Tibial artery (tissue), 4 donors: Measurements from ENCODE around the gene DNAH3.
"Not testable (repeated sequence)": the region's sequence is repeated elsewhere in the genome, so short reads cannot be mapped to it uniquely, and the experiment has no call there.

Source experiments
- DNase-seq, 2 donors: peaks; one replicate each; pipeline ENCODE4 v3.0.0-alpha.2; 2019
- H3K27ac ChIP-seq, 2 donors: fragments of 200-600 bp; sonication (generic) in 1 of 2; 1 replicate in 1 of 2; 2 replicates in 1 of 2; pipeline ENCODE4 v1.5.1; 2018 to 2019; ENCODE audit warnings: mild to moderate bottlenecking in 1 of 2
- H3K27me3 ChIP-seq, 2 donors: fragments of 200-600 bp; sonication (generic) in 1 of 2; one replicate each; pipeline versions ENCODE4 v1.5.1 to v1.6.0; 2016 to 2019
- H3K36me3 ChIP-seq, 3 donors: fragments of 200-600 bp; sonication (generic) in 2 of 3; one replicate each; pipeline ENCODE4 v1.5.1; 2016 to 2019; ENCODE audit warnings: mild to moderate bottlenecking in 2 of 3
- H3K4me1 ChIP-seq, 4 donors: fragments of 200-600 bp; sonication (generic) in 2 of 4; 1 replicate in 3 of 4; 2 replicates in 1 of 4; pipeline ENCODE4 v1.5.1; 2016 to 2019
- H3K4me3 ChIP-seq, 2 donors: fragments of 200-600 bp; sonication (generic) in 1 of 2; 1 replicate in 1 of 2; 2 replicates in 1 of 2; pipeline ENCODE4 v1.5.1; 2018 to 2019; ENCODE audit warnings: mild to moderate bottlenecking in 2 of 2
- H3K9me3 ChIP-seq, 3 donors: fragments of 200-600 bp; sonication (generic) in 1 of 3; one replicate each; pipeline ENCODE4 v1.5.1; 2016 to 2019
- CTCF ChIP-seq, 2 experiments: fragments of 200-600 bp in 1 of 2; fragments of 450-650 bp in 1 of 2; IDR thresholded peaks; one replicate each; pipeline ENCODE4 v1.5.1; 2017 to 2019; ENCODE audit warnings: antibody characterized with exemption in 2 of 2, mild to moderate bottlenecking in 1 of 2, moderate library complexity in 1 of 2
- intact Hi-C: fragments of 100-400 bp; cut with DNase I; formaldehyde crosslinking; loops from one replicate; pipeline ENCODE4 v1.15.0; 2023; ENCODE audit warnings: low total_unique reads

Gene DNAH3

DNA sequence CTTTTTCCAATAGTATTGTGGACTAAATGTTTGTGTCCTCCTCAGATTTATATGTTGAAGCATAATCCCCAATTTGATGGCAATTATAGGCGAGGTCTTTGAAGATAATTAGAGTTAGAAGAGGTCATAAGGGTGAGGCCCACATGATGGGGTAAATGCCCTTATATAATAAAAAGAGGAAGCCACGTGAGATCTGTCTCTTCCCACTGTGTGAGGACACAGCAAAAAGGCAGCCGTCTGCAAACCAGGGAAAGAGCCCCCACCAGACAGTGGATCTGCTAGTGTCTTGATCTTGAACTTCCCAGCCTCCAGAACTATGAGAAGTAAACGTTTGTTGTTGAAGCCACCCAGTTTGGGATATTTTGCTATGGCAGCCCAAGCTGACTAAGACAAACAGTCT lies 174.1 kb downstream of the DNAH3 start:
- H3K9me3 ChIP-seq = no peaks in the 10 kb centered on the region
- TF ChIP-seq CTCF (IDR thresholded peaks at IDR 0.05) = no peak
- no peak for DNase-seq
- no peak overlapping the region for H3K4me3 ChIP-seq
- intact Hi-C loops = no loop called here
- no peak overlapping the region for H3K27ac ChIP-seq
- H3K27me3 ChIP-seq = no peaks in the 10 kb centered on the region
- no peaks in the 10 kb centered on the region for H3K36me3 ChIP-seq
- H3K4me1 ChIP-seq = no peaks in the 10 kb centered on the region

DNA sequence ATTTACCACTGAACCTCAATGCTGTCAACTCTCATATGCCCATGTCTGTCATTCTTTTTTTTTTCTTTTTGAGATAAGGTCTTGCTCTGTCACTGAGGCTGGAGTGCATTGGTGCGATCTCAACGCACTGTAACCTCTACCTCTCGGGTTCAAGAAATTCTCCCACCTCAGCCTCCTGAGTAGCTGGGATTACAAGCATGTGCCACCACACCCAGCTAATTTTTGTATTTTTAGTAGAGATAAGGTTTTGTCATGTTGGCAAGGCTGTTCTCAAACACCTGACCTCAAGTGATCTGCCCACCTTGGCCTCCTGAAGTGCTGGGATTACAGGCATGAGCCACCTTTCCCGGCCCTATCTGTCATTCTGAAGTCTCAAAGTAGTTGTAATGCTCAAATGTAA lies 177.4 kb downstream of the DNAH3 start:
- H3K36me3 ChIP-seq, H3K27ac ChIP-seq, H3K27me3 ChIP-seq, H3K9me3 ChIP-seq, H3K4me3 ChIP-seq, DNase-seq, intact Hi-C loops, H3K4me1 ChIP-seq: not testable (repeated sequence)

- Histone ChIP-seq H3K4me3 (no peak overlapping the region), H3K27me3 (no peaks in the 10 kb centered on the region), H3K4me1 (no peaks in the 10 kb centered on the region), H3K27ac (no peak overlapping the region), H3K36me3 (no peaks in the 10 kb centered on the region), H3K9me3 (no peaks in the 10 kb centered on the region)
- no peak for TF ChIP-seq CTCF (IDR thresholded peaks at IDR 0.05)
- DNase-seq = no peak
- intact Hi-C loops = no loop called here
Observed at GRCh38 chr16:20971401-20971800, 179.2 kb downstream of the DNAH3 start.

DNA sequence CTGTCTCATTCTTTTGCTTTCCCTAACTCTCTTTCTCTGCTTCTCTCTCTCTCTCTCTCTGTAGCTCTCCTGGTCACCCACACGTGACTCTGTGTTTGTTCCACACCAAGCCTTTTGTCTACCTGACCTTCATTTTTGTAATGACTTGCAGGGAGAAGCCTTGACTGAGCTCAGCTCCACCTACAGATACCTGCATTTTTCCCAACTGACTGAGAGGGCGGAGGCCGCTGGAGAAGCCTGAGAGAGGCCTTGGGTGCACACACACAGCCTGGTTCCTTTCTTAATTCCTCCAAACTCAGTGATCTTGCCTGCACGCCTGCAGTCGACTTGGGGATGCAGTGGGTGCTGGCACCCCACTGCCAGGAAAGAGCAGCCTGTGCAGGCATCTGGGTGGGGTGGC lies 181.3 kb downstream of the DNAH3 start:
- TF ChIP-seq CTCF (IDR thresholded peaks at IDR 0.05) = no peak
- no peak overlapping the region for H3K27ac ChIP-seq
- no peak for DNase-seq
- intact Hi-C loops = no loop called here
- no peak overlapping the region for H3K4me3 ChIP-seq
- no peaks in the 10 kb centered on the region for H3K9me3 ChIP-seq
- H3K4me1 ChIP-seq = no peaks in the 10 kb centered on the region
- H3K27me3 ChIP-seq = no peaks in the 10 kb centered on the region
- no peaks in the 10 kb centered on the region for H3K36me3 ChIP-seq

DNA sequence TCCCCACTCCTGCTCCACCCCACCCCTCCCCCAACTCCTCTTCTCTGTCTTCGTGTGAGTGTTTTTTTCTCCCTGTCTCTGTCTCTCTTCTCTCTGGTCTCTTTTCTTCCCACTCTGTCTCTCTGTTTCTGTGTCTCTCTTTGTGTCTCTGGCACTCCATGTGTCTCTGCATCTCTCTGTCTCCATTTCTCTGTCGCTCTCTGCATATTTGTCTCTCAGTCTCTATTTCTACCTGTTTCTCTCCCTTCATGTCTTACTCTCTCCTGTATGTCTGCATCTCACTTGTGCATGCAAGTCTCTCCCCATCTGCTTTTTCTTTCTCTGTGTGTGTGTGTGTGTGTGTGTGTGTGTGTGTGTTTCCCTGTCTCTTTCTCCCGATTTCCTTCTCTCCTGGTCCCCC lies 181.9 kb downstream of the DNAH3 start:
- Histone ChIP-seq H3K27ac (no peak overlapping the region), H3K36me3 (no peaks in the 10 kb centered on the region), H3K4me1 (no peaks in the 10 kb centered on the region), H3K27me3 (no peaks in the 10 kb centered on the region), H3K9me3 (no peaks in the 10 kb centered on the region), H3K4me3 (no peak overlapping the region)
- no peak for TF ChIP-seq CTCF (IDR thresholded peaks at IDR 0.05)
- DNase-seq = no peak
- intact Hi-C loops = no loop called here

GRCh38 chr16:20960899-20961298 lies 189.7 kb downstream of the DNAH3 start:
- H3K27ac ChIP-seq = no peak overlapping the region
- no peaks in the 10 kb centered on the region for H3K4me1 ChIP-seq
- no peak for DNase-seq
- no peaks in the 10 kb centered on the region for H3K36me3 ChIP-seq
- TF ChIP-seq CTCF (IDR thresholded peaks at IDR 0.05) = no peak
- H3K27me3 ChIP-seq = no peaks in the 10 kb centered on the region
- intact Hi-C loops = no loop called here
- no peaks in the 10 kb centered on the region for H3K9me3 ChIP-seq
- H3K4me3 ChIP-seq = no peak overlapping the region
